ENCODE results near the gene ARID1B.

- TF ChIP-seq POLR2A (IDR thresholded peaks at IDR 0.05) = no peak
- no peak for TF ChIP-seq CTCF (IDR thresholded peaks at IDR 0.05)
These were observed 200.5 kb downstream of the ARID1B start for GRCh38 chr6:156977527-156978291.
